T-helper 1 cell treated with Interleukin-12 subunit alpha and Interleukin-12 subunit beta and Interleukin-4 antibody, amounts not matched to agents 30 ng/mL and 1 ng/mL, for 36 hours (primary cell): ENCODE results near the gene MFGE8. TPM values are rescaled to one million over a fixed set of nuclear protein-coding genes. Genes with fewer than 3 reads are reported as not detected.

Experiments used
- intact Hi-C: fragments of 100-400 bp; cut with micrococcal nuclease; formaldehyde crosslinking; loops from one replicate; pipeline ENCODE4 v1.15.1; 2024
- total RNA-seq: library from RNA; stranded (reverse); gene quantifications from 2 replicates; pipeline ENCODE4 v1.2.3, GENCODE V29; 2022

Gene MFGE8
- total RNA-seq, 1 donor from 2014 or later, result 18.7 TPM

GRCh38 chr15:88877415-88877814 lies 35.8 kb downstream of the MFGE8 start:
- intact Hi-C loops, result no loop called here

- intact Hi-C loops, result no loop called here
These were observed 36.6 kb downstream of the MFGE8 start for GRCh38 chr15:88876573-88876972.

DNA sequence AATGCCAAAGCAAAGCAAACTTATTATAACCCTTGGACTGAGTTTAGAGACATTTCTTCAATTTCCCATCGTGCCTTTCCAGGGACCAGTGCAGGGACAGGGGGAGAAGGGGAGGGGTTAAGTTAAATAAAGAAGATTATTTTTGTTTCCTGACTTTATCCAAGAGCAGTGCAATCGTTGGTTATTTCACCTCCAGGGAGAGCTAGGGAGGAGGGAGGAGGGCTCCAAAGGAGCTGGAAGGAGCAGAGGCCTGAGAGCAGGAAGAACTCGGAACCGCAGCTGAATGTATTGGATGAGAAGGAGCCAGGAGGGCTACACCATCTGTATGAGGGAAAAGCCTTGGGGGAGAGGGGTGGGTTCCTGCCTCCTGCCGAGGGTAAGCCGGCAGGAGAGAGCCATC lies 38.5 kb downstream of the MFGE8 start:
- intact Hi-C loops, result no loop called here

GRCh38 chr15:88874275-88874674 lies 38.9 kb downstream of the MFGE8 start:
- intact Hi-C loops, result no loop called here

DNA sequence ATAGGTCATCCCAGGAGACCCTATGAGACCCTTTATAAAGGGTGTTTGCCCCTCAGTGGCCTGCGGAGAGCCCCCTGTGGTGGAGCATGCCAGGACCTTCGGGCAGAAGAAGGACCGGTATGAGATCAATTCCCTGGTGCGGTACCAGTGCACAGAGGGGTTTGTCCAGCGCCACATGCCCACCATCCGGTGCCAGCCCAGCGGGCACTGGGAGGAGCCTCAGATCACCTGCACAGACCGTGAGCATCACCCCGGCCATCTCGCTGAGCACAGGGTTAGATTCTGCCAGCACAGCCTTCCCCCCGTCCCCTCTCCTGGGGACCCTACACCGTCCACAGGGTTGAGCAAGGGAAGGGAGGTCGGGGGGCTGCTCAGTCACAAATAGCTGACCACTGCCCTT lies 39.4 kb downstream of the MFGE8 start:
- intact Hi-C loops, result no loop called here

GRCh38 chr15:88872706-88873105 lies 40.5 kb downstream of the MFGE8 start:
- intact Hi-C loops, result no loop called here

- intact Hi-C loops, result no loop called here
These were observed 41.1 kb downstream of the MFGE8 start for GRCh38 chr15:88872106-88872505.

GRCh38 chr15:88871313-88871712 lies 41.9 kb downstream of the MFGE8 start:
- intact Hi-C loops, result no loop called here

DNA sequence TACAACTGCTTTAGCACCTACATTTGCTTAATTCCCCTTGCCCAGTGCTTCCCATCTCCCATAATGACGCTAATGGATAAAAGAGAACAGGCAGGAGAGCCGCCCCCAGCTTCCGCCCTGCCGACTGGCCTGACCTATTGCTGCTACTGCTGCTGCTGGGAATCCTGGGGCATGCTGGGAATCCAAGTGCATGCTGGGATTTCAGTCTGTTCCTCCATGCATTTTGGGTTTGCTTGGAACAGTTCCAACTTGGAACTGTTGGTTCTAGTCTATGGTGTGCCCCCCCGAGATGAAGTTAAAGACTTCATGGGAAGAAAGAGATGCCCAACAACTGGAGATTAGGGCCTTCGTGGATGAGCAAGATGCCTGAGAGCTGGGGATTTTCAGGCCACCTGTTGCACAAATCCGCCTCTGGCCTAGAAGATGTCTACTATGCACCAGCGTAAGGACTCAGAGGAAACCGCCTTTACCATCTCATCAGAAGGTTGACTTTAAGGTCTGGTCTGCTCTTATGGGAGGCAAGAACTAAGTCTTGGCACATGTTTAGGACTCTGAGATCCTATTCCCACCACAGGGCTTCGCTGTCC lies 46.8 kb downstream of the MFGE8 start:
- intact Hi-C loops, result no loop called here

- intact Hi-C loops, result no loop called here
These were observed 47.6 kb downstream of the MFGE8 start for GRCh38 chr15:88865498-88866099.

GRCh38 chr15:88864861-88865497 lies 48.2 kb downstream of the MFGE8 start:
- intact Hi-C loops, result no loop called here

DNA sequence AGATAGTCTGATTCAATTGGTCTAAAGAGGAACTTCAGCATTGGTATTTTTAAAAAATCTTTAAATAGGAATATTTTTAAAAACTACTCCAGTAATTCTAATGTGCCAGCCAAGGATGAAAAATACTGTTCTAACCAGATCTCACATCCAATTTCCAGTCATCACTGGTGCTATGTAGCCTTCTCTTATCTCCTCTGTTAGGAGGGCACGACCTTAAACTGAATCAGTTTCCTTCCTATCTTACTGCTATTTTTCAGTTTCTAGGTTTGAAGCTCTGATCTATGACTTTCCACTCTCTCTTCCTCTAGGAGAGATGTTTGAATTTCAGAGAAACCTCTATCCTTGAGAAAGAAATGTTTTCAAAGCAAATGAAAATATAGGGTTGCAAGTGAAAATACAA lies 49.8 kb downstream of the MFGE8 start:
- intact Hi-C loops, result no loop called here

DNA sequence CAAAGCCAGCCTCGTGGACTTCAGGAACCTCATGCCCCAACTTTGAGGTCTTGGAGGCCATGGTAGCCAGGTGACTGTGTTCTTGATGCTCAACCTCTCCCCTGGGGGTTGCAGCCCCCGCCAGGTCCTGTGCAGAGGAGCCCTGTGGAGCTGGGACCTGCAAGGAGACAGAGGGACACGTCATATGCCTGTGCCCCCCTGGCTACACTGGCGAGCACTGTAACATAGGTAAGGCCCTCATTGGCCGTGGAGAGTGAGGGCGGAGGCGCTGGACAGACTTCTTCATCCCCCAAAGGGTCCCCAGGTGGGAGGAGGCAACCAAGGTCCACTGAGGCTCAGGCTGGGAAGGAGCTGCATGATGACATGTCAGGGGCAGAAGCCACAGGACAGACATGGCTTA lies 53.0 kb downstream of the MFGE8 start:
- intact Hi-C loops, result no loop called here

GRCh38 chr15:88859550-88859949 lies 53.6 kb downstream of the MFGE8 start:
- intact Hi-C loops, result no loop called here

GRCh38 chr15:88858934-88859333 lies 54.2 kb downstream of the MFGE8 start:
- intact Hi-C loops, result no loop called here

GRCh38 chr15:88852476-88852875 lies 60.7 kb downstream of the MFGE8 start:
- intact Hi-C loops, result no loop called here

- intact Hi-C loops, result no loop called here
These were observed 63.7 kb downstream of the MFGE8 start for GRCh38 chr15:88849376-88850072.

Other genes starting within 250 kb of the MFGE8 start
- not detected in 2 replicates for gene ACAN, start 109.9 kb downstream of the MFGE8 start, total RNA-seq
- gene HAPLN3, start 17.8 kb downstream of the MFGE8 start, total RNA-seq, result 182 and 191 TPM in 2 replicates
- 64.3 and 65.0 TPM in 2 replicates for gene ABHD2, start 175.1 kb upstream of the MFGE8 start, total RNA-seq